Measurements from ENCODE around the gene CEP43.

CEP43 gene

DNA sequence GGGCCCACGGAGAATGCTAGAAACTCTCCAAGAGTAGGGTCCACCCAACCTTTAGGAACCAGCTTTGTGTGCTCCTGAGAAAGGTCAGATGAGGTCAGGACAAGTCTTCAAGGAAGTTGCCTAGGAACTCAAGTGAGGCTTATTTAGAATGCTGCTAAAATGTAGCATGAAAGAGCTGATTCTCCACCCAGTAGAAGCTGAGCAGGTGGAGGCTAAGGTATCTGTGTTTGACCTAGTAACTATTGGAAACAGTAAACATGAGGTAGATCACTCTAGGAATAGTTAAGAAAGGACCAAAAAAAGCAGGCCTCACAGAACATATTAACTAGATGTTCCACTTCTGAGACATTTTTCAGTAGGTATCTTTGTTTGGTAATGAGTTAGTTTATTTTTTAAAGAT lies 13.9 kb downstream of the CEP43 start:
- no peak for DNase-seq (ENCODE audit: low read depth)

DNA sequence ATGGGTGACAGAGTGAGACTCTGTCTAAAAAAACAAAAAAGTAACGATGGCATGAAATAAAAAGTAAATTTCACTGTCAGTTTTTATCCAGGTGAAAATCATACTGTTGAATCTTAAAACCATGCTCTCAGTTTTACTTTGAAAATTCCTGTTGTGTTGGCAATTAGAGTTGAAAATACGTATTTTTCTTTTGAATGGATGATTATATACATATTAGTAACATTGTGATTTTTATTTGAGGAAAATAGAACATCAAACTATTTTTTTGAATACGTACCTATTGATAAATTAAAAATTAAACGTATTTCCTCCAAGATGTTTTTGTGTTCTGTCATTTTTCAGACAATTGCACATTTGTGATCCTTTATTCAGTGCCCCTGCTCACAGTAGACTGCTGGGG lies 14.7 kb downstream of the CEP43 start:
- DNase-seq (ENCODE audit: low read depth), result no peak

DNA sequence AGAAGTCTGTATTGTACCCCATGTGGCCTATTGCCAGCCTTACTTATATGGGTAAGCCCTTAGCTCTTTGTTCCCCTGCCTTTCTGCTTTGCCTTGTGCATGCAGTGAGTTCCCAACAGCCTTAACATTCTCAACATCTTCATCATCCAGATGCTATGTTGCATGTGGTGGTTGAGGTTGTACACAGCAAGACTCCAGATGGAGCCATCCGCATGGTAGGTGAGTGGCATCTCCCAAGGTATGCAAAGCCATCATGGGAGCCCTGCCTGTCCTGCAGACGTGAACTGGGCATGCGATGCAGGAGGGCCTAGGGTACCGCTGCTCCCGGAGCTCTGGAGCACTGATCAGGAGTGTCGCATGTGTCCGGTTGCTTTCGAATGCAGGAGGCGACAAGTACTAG lies 16.1 kb downstream of the CEP43 start:
- no peak for DNase-seq (ENCODE audit: low read depth)

DNA sequence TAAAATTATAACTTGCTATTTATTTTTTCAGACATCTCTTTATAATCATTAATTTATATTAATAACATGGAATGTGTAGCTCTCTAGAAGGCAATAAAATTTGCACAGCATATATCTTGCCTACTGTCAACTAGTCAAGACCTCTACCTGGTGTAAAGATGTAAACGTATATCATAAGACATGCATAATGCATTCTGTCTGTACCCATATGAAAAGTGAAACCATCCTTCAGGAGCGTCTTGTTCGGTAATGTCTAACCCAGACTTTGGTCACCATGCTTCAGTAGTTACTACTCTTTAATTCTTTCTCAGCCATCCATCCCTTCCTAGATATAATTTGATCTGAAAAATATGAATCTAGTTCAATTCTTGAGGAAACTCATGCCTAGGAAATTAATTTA lies 21.0 kb downstream of the CEP43 start:
- DNase-seq (ENCODE audit: low read depth), result no peak

DNA sequence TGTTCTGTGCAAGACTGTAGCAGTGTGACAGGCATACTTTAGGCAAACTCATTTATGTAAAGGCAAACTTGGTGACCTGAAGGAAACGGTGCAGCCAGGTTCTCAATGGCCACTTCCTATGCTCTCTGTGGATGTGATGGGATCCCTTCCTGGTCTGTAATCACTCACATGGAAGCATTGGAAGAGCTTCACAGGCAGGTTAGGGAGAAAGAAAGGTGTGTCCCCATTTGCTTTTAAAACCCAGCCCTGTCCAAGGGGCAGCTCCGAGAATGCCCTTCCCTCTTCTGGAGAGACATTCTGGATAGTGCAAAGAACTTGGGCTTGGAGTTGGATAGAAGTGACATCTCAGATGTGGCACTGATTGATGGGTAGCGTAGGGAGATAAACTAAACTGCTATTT lies 28.1 kb downstream of the CEP43 start:
- no peak for DNase-seq (ENCODE audit: low read depth)

DNA sequence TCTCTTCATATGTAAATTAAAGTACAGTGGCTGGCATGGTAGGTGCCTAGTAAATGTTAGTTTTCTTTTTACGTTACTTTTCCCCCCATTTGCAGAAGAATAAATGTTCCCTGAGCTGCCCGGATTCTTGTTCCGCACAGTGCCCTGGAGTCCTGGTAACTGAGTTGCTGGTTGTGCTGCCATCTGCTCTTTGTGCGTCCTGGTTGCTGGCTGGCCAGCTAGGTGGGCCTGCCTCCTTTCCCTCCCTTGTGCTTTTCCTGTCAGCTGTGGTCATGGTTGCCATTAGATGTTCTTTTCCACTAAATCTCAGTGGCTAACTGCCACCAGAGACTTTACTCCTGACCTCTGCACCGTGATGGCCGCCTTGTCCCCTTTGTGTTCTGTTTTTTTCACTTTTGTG lies 28.6 kb downstream of the CEP43 start:
- DNase-seq (ENCODE audit: low read depth), result no peak

DNA sequence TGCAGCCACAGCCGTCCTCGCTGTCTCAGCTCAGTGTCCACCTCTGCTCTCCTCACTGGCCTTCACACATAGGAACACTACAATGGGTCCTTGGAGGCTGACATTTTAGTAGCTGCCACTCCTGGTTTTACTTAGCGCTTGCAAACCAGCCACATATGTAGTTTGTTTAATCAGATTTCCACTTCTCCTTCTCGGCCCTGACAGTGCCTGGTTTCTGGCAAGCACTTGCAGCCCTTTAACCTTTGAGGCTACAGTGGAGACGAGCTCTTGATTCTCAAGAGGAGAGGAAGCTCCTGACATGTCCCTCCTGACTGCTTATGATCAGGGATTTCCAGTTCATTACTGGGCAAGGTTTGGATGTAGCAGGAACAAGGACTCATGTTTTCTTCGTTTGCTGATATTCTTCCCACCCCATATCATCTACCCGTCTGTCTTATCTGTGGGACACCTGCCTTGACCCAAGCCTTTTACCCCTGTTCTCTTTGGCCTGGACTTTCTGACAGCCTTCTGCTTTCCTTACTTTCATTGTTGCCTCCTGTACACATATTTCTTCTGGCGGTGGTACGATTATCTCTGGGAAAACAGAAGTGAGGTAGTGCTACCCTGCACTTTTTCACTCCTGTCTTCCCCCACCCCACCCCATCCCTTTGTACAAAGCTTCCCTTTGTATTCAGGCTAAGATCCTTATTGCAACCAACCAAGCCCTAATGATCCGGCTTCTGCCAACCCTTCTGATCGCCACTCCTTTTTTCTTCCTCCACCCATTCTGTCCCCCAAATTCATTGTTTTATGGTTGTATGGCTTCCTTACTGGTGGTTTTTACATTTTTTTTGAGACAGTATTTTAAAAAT lies 31.2 kb downstream of the CEP43 start:
- no peak for DNase-seq (ENCODE audit: low read depth)

DNA sequence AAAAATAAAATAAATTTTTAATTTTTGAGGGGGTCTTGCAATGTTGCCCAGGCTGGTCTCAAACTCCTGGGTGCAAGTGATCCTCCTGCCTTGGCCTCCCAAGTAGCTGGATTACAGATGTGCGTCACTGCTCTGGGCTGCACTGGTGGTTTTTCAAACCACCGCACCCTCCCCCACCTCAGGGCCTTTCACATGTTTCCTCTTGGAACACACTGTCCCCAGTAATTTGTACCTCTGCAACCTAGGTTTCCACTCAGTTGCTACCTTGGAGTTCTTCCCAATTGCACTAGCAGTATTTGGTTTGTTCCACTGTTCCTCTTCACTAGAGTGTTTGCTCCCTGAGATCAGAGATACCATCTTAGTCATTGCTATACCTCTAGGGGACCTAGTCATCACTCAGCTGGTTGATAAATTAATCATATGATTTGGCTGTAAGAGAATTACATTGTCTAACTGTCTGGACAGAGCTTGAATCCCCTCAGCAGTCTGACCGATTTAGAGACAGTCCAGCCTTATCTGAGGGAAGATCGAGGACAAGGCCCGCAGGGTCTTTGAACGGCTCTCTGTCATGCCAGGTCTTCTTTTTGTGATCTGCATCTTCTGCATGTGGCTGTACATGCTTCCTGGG lies 32.0 kb downstream of the CEP43 start:
- DNase-seq (ENCODE audit: low read depth), result no peak

DNA sequence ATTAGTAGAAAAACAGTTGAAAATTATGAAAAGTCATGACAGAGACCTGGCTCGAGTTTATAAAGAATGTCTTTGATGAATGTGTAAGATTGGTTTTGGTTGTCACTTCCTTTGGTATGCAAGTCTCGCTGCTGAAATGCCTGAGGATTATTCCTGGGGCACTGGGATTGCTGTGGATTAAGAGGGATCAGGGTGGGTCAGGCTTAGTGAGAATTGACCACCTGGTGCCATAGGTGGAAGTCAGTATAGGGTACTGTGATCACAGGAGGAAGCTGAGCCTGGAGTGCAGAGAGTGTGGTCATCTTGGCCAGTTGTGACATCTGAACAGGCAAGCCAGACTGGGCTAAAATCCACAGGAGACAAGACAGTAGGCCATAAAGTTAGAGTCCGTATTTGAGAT lies 34.9 kb downstream of the CEP43 start:
- DNase-seq (ENCODE audit: low read depth), result no peak

DNA sequence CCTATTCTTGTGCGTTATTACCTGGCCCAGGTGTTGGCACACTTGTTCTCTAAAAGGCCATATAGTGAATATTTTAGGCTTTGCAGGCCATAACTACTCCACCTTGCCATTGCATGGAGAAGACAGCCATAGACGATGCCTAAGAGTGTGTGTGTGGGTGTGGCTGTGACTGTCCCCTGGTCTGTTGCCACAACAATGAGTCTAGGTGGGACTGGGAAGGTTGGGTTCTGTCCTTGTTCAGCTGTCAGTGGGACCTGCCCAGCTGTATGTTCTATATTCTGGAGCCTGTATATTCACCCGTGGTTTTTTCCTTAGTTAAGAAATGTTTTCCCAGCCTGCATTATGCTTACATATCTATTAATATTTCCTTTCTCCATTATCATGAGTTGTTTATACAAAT lies 38.6 kb downstream of the CEP43 start:
- DNase-seq (ENCODE audit: low read depth), result no peak

DNA sequence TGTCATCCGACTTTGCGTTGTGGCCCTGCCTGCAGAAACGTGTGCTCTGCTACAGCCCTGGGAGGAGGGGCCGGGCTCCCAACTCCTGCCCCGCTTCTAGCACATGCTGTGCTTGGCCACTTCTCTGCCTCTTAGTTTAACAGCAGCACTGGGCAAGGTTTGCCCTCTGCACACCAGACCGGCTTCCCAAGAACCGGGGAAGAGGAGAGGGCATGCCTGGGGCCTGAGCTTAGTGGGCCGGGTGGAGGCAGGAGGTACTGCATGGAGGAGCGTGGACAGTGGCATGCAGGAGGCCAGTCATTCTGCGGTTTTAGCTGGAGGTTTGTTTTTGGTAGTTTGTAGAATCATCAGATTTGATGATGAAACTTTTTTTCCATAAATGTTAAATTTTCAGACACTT lies 45.5 kb downstream of the CEP43 start:
- no peak for DNase-seq (ENCODE audit: low read depth)

DNA sequence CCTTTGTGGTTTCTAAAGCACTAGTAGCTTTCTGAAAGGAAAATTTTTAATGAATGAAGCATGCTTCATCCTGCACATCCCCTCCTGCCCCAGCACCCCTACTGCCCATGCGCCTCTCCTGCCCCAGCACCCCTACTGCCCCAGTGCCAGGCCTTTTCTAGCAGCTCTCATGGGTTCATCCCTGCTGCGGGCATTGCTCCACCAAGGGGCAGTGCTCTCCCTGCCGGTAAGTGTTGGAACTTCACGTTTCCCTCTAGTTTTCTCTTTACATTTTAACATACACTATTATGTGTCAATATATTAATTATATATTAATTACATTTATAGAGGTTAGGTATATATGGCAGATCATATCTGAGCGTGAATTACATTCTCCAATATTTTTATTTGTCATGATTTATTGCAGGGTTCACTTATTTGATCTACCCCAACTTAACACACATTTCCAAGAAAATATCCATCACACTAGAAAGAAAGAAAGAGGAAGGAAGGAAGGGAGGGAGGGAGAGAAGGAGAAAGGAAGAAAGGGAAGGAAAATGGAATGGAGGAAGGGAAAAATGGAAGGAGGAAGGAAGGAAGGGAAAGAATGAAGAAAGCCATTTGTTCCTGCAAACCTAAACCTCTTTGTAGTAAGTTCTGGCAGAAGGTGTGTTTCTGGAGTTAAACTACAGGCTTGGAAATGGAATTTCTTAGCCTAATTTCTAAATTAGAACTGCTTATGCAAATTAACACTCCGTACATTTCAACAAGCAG lies 46.8 kb downstream of the CEP43 start:
- DNase-seq (ENCODE audit: low read depth), result no peak

DNA sequence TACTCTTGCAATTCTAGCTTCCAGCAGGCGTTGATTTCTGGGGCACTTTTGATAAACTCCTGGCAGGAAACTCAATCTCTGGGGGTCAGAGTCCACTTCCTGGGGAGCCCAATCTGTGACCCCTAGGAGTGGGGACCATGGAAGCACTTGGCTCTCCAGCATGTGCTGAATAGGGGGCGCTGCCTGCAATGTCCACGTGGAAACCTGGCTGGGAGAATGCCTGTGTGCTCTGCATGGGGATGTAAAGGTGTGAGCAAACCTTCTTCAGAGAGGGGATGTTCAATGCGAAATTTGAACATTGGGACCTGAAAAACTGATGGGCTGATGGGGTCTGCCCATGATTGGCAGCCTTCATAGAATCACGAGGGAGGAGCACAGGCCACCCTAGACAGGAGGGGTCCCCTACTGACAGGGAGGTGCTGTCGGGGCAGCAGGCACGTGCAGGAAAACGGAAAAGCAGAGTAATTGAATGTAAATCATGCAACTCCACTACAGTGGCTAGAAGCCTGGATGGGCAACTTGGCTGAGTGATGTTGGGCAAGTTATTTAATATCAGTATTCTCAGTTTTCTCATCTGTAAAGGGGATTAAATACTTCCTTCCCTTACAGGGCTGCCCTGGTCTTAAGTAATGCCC lies 47.8 kb downstream of the CEP43 start:
- DNase-seq (ENCODE audit: low read depth), result no peak

DNA sequence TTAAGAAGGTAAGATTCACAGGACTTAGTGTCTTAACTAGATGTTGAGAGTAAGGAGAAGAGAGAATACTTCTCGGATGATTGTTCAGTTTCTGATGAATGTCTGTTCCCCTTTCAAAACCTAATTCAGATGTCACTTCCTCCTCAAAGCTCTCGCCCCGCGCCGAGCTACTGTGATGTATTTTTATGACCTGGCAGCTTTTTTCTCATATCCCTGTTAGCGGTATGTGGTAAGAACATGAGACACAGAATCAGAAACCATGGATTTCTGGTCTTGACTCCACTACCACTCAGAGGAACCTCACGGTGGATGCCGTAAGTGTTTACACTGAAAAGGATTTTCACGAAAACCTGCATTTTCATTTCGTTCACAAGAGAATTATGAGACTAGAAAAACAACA lies 48.4 kb downstream of the CEP43 start:
- no peak for DNase-seq (ENCODE audit: low read depth)
